SKM-1 (cell line): ENCODE data around the gene ORM2.
A peak's percentile ranks its signal among the peaks of the same experiment; 100 is the strongest.
"Not testable (repeated sequence)": the region's sequence is repeated elsewhere in the genome, so short reads cannot be mapped to it uniquely, and the experiment has no call there.

ENCODE experiments used
- DNase-seq: peaks from one replicate; lab custom pipeline; 2025; ENCODE audit not compliant: unreplicated experiment; lab: John Stamatoyannopoulos, UW

ORM2 gene

GRCh38 chr9:114313186-114313585 lies 16.5 kb upstream of the ORM2 start:
- DNase-seq: no peak

- no peak for DNase-seq
These were observed 15.3 kb upstream of the ORM2 start for GRCh38 chr9:114314256-114314867.

- no peak for DNase-seq
These were observed 14.6 kb upstream of the ORM2 start for GRCh38 chr9:114314881-114315722.

- DNase-seq: peak; percentile 5
These were observed 13.8 kb upstream of the ORM2 start for GRCh38 chr9:114315723-114316363.

GRCh38 chr9:114316605-114317230 lies 13.0 kb upstream of the ORM2 start:
- no peak for DNase-seq

- DNase-seq: no peak
These were observed 11.9 kb upstream of the ORM2 start for GRCh38 chr9:114317665-114318357.

- no peak for DNase-seq
These were observed 11.3 kb upstream of the ORM2 start for GRCh38 chr9:114318416-114318815.

GRCh38 chr9:114319147-114319546 lies 10.5 kb upstream of the ORM2 start:
- no peak for DNase-seq

- DNase-seq: not testable (repeated sequence)
These were observed 9.0 kb upstream of the ORM2 start for GRCh38 chr9:114320710-114321109.

- no peak for DNase-seq
These were observed 7.9 kb upstream of the ORM2 start for GRCh38 chr9:114321759-114322158.

GRCh38 chr9:114322160-114322818 lies 7.4 kb upstream of the ORM2 start:
- DNase-seq: not testable (repeated sequence)

GRCh38 chr9:114322831-114323531 lies 6.7 kb upstream of the ORM2 start, which contains the start of gene ORM1:
Gene ORM1 (plus strand): TSS chr9:114323098. CDS start chr9:114323134, 36 bp downstream.
- DNase-seq: not testable (repeated sequence)

GRCh38 chr9:114323849-114324248 lies 5.8 kb upstream of the ORM2 start:
- DNase-seq: not testable (repeated sequence)

- no peak for DNase-seq
These were observed 5.2 kb upstream of the ORM2 start for GRCh38 chr9:114324492-114324891.

GRCh38 chr9:114324965-114325364 lies 4.7 kb upstream of the ORM2 start:
- DNase-seq: not testable (repeated sequence)

- not testable (repeated sequence) for DNase-seq
These were observed 3.9 kb upstream of the ORM2 start for GRCh38 chr9:114325684-114326254.

- no peak for DNase-seq
These were observed 1.9 kb upstream of the ORM2 start for GRCh38 chr9:114327749-114328148.

GRCh38 chr9:114328357-114328820 lies 1.3 kb upstream of the ORM2 start:
- DNase-seq: not testable (repeated sequence)
